Neuronal stem cell (in vitro differentiated cells): ENCODE measurements around the gene LPAR3.

Source experiments
- DNase-seq: peaks from one replicate; pipeline ENCODE4 v3.0.0-alpha.2; 2013; ENCODE audit warnings: low spot score
- H2AFZ ChIP-seq: one replicate; pipeline ENCODE4 v1.6.1; 2013; ENCODE audit warnings: mild to moderate bottlenecking, low read length, inconsistent platforms
- H2AK5ac ChIP-seq: 2 replicates; pipeline ENCODE4 v1.6.1; 2013; ENCODE audit warnings: low read depth, mild to moderate bottlenecking, inconsistent platforms, low read length, moderate library complexity, mixed read lengths
- H2BK120ac ChIP-seq: 2 replicates; pipeline ENCODE4 v1.6.1; 2013; ENCODE audit warnings: low read depth, mild to moderate bottlenecking, inconsistent platforms, low read length, moderate library complexity, mixed read lengths
- H2BK12ac ChIP-seq: one replicate; pipeline ENCODE4 v1.6.1; 2013; ENCODE audit warnings: low read length, inconsistent platforms
- H2BK15ac ChIP-seq: 2 replicates; pipeline ENCODE4 v1.6.1; 2013; ENCODE audit warnings: mild to moderate bottlenecking, low read length, inconsistent platforms, mixed read lengths
- H2BK5ac ChIP-seq: one replicate; pipeline ENCODE4 v1.6.1; 2013; ENCODE audit warnings: inconsistent platforms, mild to moderate bottlenecking, low read length, moderate library complexity
- H3K14ac ChIP-seq: one replicate; pipeline ENCODE4 v1.6.1; 2013; ENCODE audit warnings: low read length, inconsistent platforms
- H3K18ac ChIP-seq: 2 replicates; pipeline ENCODE4 v1.6.1; 2013; ENCODE audit warnings: low read length, inconsistent platforms
- H3K23ac ChIP-seq: 2 replicates; pipeline ENCODE4 v1.6.1; 2013; ENCODE audit warnings: low read depth, mild to moderate bottlenecking, mixed read lengths, low read length, inconsistent platforms; ENCODE audit not compliant: poor library complexity
- H3K27ac ChIP-seq: replicated peaks from 3 replicates; pipeline ENCODE4 v1.5.1; 2013; ENCODE audit warnings: low read length, inconsistent platforms
- H3K27me3 ChIP-seq, 3 experiments: 2 replicates each; pipeline ENCODE4 v1.6.1; 2013; ENCODE audit warnings: low read length in 3 of 3, mild to moderate bottlenecking in 2 of 3, inconsistent platforms in 1 of 3, low read depth in 1 of 3, mixed read lengths in 1 of 3, moderate library complexity in 1 of 3; ENCODE audit not compliant: control insufficient read depth in 3 of 3, insufficient read depth in 3 of 3
- H3K36me3 ChIP-seq, 2 donors: replicated peaks in 1 of 2; 2 replicates each; pipeline ENCODE4 v1.6.1; 2013; ENCODE audit warnings: low read length in 2 of 2; ENCODE audit not compliant: control insufficient read depth in 2 of 2, insufficient read depth in 2 of 2
- H3K4ac ChIP-seq: 2 replicates; pipeline ENCODE4 v1.6.1; 2013; ENCODE audit warnings: inconsistent platforms, mild to moderate bottlenecking, low read length, moderate library complexity
- H3K4me1 ChIP-seq, 2 donors: 1 replicate in 1 of 2; 2 replicates in 1 of 2; pipeline ENCODE4 v1.6.1; 2013; ENCODE audit warnings: low read length in 2 of 2, low read depth in 1 of 2; ENCODE audit not compliant: control insufficient read depth in 2 of 2, insufficient read depth in 1 of 2
- H3K4me2 ChIP-seq: one replicate; pipeline ENCODE4 v1.6.1; 2013; ENCODE audit warnings: mild to moderate bottlenecking, low read length, inconsistent platforms; ENCODE audit not compliant: insufficient read depth, poor library complexity, severe bottlenecking
- H3K4me3 ChIP-seq, 2 donors: 2 replicates each; pipeline ENCODE4 v1.5.1; 2013; ENCODE audit warnings: low read length in 2 of 2, mild to moderate bottlenecking in 2 of 2, inconsistent platforms in 1 of 2, moderate library complexity in 1 of 2
- H3K79me1 ChIP-seq: one replicate; pipeline ENCODE4 v1.6.1; 2013; ENCODE audit warnings: low read depth, mild to moderate bottlenecking, inconsistent platforms, low read length, moderate library complexity
- H3K9ac ChIP-seq: one replicate; pipeline ENCODE4 v1.6.1; 2013; ENCODE audit warnings: mild to moderate bottlenecking, low read depth, low read length, inconsistent platforms; ENCODE audit not compliant: poor library complexity
- H3K9me3 ChIP-seq, 2 donors: replicated peaks in 1 of 2; 2 replicates each; pipeline versions ENCODE3 to v1.6.1; 2013; ENCODE audit warnings: low read length in 2 of 2, mild to moderate bottlenecking in 2 of 2, inconsistent platforms in 1 of 2, low read depth in 1 of 2, mixed read lengths in 1 of 2, moderate library complexity in 1 of 2; ENCODE audit not compliant: control insufficient read depth in 2 of 2, insufficient read depth in 1 of 2
- H4K8ac ChIP-seq: one replicate; pipeline ENCODE4 v1.6.1; 2013; ENCODE audit warnings: low read depth, mild to moderate bottlenecking, inconsistent platforms, low read length, moderate library complexity
- H4K91ac ChIP-seq: one replicate; pipeline ENCODE4 v1.6.1; 2013; ENCODE audit warnings: low read length, low read depth, mild to moderate bottlenecking, inconsistent platforms; ENCODE audit not compliant: poor library complexity
- WGBS, 2 donors: extraction: QIAGEN DNeasy Blood & Tissue Kit; methylation state at CpG; one replicate each; pipeline ENCODE4 v1.1.7; 2013; ENCODE audit warnings: missing lambda C conversion rate in 2 of 2, mixed read lengths in 1 of 2; ENCODE audit not compliant: insufficient read length in 2 of 2, insufficient replicate concordance in 1 of 2; ENCODE audit errors: extremely low coverage in 2 of 2; 5-methylcytosine and 5-hydroxymethylcytosine counted together

Gene LPAR3

DNA sequence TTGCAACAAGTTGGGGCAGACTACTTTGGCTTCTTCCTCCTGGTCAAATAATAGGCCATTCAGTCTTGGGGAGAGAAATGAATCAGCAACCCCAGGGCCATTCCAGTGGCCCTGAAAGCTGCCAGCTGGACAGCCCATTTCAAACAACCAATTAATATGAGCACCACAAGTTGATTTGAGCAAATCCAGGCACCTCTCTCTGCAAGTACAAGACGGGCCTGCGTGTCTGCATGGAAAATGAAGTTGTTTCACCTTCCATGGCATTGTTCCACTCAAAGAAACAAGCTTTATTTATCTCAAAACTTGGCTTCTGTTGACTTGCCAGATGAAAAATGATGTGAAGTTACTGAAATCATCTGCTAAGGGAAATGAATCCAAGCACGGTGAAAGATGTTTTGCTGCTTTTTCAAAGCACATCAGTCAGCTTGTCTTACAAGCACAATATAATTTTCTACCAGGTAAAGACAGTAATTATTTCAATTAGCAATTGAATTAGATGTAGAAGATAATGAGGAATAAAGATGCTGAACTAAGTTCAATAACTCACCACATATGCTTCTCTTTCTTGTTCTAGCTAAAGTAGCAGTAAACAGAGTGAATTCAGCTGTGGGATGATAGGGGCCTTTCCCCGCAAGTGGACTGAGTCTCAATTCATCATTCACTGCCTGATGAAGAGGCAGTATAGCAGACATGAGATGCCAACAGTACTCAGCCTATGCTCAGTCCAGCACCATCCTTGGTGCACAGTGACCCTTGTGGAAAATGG, 107.6 kb downstream of the LPAR3 start:
- Histone ChIP-seq H3K14ac (no peak overlapping the region), H2AFZ (no peak overlapping the region), H3K36me3 (no peaks in the 10 kb centered on the region), H2BK15ac (no peak overlapping the region), H3K27ac (no peak overlapping the region), H3K9ac (no peak overlapping the region), H3K27me3 (no peaks in the 10 kb centered on the region), H3K18ac (no peak overlapping the region), H2AK5ac (no peak overlapping the region), H4K91ac (no peak overlapping the region), H3K4me3 (no peak overlapping the region), H3K4ac (no peak overlapping the region), H3K23ac (no peak overlapping the region), H4K8ac (no peak overlapping the region), H2BK12ac (no peak overlapping the region), H3K4me1 (no peaks in the 10 kb centered on the region), H2BK5ac (no peak overlapping the region), H3K79me1 (no peaks in the 10 kb centered on the region), H3K4me2 (no peak overlapping the region), H3K9me3 (no peaks in the 10 kb centered on the region), H2BK120ac (no peak overlapping the region)
- no CpG with 5 or more reads among the region's 4 CpGs for WGBS, 2 donors
- DNase-seq: no peak

GRCh38 chr1:84782881-84783280, 110.1 kb downstream of the LPAR3 start:
- Histone ChIP-seq H3K36me3 (no peaks in the 10 kb centered on the region), H4K8ac (no peak overlapping the region), H3K23ac (no peak overlapping the region), H3K4me3 (no peak overlapping the region), H2BK12ac (no peak overlapping the region), H3K14ac (no peak overlapping the region), H2BK120ac (no peak overlapping the region), H3K27me3 (no peaks in the 10 kb centered on the region), H2BK5ac (no peak overlapping the region), H2AFZ (no peak overlapping the region), H3K9me3 (no peaks in the 10 kb centered on the region), H3K27ac (no peak overlapping the region), H2BK15ac (no peak overlapping the region), H3K9ac (no peak overlapping the region), H3K79me1 (no peaks in the 10 kb centered on the region), H2AK5ac (no peak overlapping the region), H3K4me1 (no peaks in the 10 kb centered on the region), H3K18ac (no peak overlapping the region), H4K91ac (no peak overlapping the region), H3K4ac (no peak overlapping the region), H3K4me2 (no peak overlapping the region)
- no CpG with 5 or more reads among the region's 6 CpGs for WGBS, 2 donors
- no peak for DNase-seq

DNA sequence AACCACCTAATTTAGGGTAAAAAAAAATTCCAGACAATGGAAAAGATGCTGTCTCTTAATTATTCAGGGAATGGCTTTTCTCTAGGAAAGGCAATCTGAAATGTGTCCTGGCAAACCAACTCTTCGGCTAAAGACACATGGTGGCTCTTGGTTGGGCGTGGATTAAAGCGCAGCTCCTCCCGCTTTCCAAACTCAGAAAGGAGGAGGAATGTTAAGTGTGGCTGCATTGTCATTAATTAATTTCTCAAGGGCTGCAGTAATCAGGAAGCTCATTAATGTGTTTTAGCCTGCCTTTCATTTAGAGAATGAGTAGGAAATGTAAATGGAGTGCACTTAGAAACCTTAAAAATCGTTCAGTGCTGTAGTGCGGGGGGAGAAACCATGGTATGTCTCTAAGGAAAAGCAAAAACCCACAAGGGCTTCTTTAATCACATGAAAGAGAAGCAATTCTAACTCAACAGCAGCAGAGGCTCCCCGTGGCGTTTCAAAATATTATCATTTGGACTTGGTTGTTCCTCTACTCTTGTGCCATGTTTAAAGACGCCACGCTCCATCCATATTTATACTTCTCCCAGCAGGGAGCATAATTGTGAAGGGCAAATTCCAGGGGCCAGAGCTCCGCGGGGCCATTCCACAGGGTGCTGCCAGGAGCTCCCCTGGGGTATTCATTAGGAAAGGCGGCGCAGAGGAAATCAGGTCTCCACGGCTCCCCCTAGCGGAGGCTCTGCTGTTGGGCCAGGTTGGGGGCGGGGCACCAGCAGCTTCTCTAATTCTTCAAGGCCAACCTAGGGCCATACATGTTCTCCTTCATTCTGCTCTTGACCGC, 110.8 kb downstream of the LPAR3 start:
- Histone ChIP-seq H2AK5ac (no peak overlapping the region), H3K18ac (no peak overlapping the region), H3K14ac (no peak overlapping the region), H2BK120ac (no peak overlapping the region), H4K91ac (no peak overlapping the region), H3K4me2 (no peak overlapping the region), H2BK5ac (no peak overlapping the region), H2BK12ac (no peak overlapping the region), H3K23ac (no peak overlapping the region), H3K4ac (no peak overlapping the region), H3K9ac (no peak overlapping the region), H3K27me3 (no peaks in the 10 kb centered on the region), H3K4me3 (no peak overlapping the region), H3K9me3 (no peaks in the 10 kb centered on the region), H3K27ac (no peak overlapping the region), H3K79me1 (no peaks in the 10 kb centered on the region), H2BK15ac (no peak overlapping the region), H3K36me3 (no peaks in the 10 kb centered on the region), H4K8ac (no peak overlapping the region), H2AFZ (no peak overlapping the region), H3K4me1 (no peaks in the 10 kb centered on the region)
- peak; percentile 45 for DNase-seq
- whole genome bisulfite sequencing, 2 donors: no CpG with 5 or more reads among the region's 18 CpGs

- Histone ChIP-seq H2BK12ac (no peak overlapping the region), H3K4me2 (no peak overlapping the region), H3K79me1 (no peaks in the 10 kb centered on the region), H3K36me3 (no peaks in the 10 kb centered on the region), H3K27ac (no peak overlapping the region), H4K8ac (no peak overlapping the region), H3K9me3 (no peaks in the 10 kb centered on the region), H3K4me3 (peak overlapping the region in 1 of 2 donors; percentile 59), H2AK5ac (no peak overlapping the region), H3K27me3 (no peaks in the 10 kb centered on the region), H2BK15ac (no peak overlapping the region), H3K14ac (no peak overlapping the region), H3K4ac (no peak overlapping the region), H3K23ac (no peak overlapping the region), H3K9ac (no peak overlapping the region), H3K4me1 (no peaks in the 10 kb centered on the region), H3K18ac (no peak overlapping the region), H2BK120ac (no peak overlapping the region), H2AFZ (no peak overlapping the region), H4K91ac (no peak overlapping the region), H2BK5ac (no peak overlapping the region)
- DNase-seq: no peak
- WGBS, 2 donors: no CpG with 5 or more reads among the region's 8 CpGs
Measured at GRCh38 chr1:84780000-84780716, 112.8 kb downstream of the LPAR3 start.
